ENCODE results near the gene CASS4. TPM values are rescaled to one million over a fixed set of nuclear protein-coding genes. Genes with fewer than 3 reads are reported as not detected.

Gene CASS4
- total RNA-seq, 1 experiment from 2014 or later: 0.64 TPM

DNA sequence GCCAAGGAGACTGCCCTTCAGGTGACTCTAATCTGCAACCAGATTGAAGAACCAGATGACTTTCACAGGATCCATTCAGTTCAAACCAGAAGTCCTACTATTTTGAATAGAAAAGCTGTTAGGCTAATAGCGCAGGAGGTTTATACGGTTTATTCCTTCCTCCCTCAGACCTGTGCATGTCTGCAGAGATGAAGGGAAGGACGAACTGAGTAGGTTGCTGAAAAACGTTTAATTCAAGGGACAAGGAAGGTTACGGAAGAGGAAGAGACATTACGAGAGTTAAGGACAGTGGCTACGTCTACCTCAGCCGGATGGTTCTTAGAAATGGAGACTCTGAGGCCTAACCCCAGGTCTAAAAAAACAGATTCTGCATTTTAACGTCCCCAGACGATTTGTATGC, 21.0 kb upstream of the CASS4 start:
- no peaks in the 10 kb centered on the region for H3K27me3 Mint-ChIP-seq (ENCODE audit: insufficient read depth, unreplicated experiment)
- Histone ChIP-seq H3K4me1 (peaks cover 13% of the 10 kb centered on the region), H3K4me3 (ENCODE audit: low read depth, low read length) (peak overlapping the region; percentile 74), H3K36me3 (ENCODE audit: control insufficient read depth, insufficient read depth, low read length) (peaks cover 8% of the 10 kb centered on the region), H3K9me3 (no peaks in the 10 kb centered on the region), H3K27me3 (replicated peaks; ENCODE audit: control insufficient read depth, insufficient read depth, low read length) (no peaks in the 10 kb centered on the region)
- CTCF ChIA-PET: interaction anchor here (1.1 kb wide), 1 partner anchor 10 kb away, joined by 3 read pairs; no protein-coding TSS in a partner anchor
- H3K36me3 Mint-ChIP-seq (ENCODE audit: insufficient read depth, unreplicated experiment): peaks cover 13% of the 10 kb centered on the region
- no peak overlapping the region for H3K4me3 Mint-ChIP-seq (ENCODE audit: unreplicated experiment)
- TSS peak; percentile 85 for BruUV-seq (replicated peaks)
- H3K4me1 Mint-ChIP-seq (ENCODE audit: low read depth, unreplicated experiment): peaks cover 22% of the 10 kb centered on the region
- POLR2A ChIA-PET: interaction anchor here (0.5 to 2.4 kb wide), 8 partner anchors 19 to 238 kb away, joined by 3 to 55 read pairs (median 4); partner anchors contain the start of genes CASS4, FAM210B and TFAP2C
- intact Hi-C loops (cut with micrococcal nuclease; ENCODE audit: unreplicated experiment): no loop called here
- no peak overlapping the region for H3K27ac Mint-ChIP-seq (ENCODE audit: unreplicated experiment)
- TF ChIP-seq, protein P1, sequence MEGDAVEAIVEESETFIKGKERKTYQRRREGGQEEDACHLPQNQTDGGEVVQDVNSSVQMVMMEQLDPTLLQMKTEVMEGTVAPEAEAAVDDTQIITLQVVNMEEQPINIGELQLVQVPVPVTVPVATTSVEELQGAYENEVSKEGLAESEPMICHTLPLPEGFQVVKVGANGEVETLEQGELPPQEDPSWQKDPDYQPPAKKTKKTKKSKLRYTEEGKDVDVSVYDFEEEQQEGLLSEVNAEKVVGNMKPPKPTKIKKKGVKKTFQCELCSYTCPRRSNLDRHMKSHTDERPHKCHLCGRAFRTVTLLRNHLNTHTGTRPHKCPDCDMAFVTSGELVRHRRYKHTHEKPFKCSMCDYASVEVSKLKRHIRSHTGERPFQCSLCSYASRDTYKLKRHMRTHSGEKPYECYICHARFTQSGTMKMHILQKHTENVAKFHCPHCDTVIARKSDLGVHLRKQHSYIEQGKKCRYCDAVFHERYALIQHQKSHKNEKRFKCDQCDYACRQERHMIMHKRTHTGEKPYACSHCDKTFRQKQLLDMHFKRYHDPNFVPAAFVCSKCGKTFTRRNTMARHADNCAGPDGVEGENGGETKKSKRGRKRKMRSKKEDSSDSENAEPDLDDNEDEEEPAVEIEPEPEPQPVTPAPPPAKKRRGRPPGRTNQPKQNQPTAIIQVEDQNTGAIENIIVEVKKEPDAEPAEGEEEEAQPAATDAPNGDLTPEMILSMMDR (IDR thresholded peaks at IDR 0.05; ENCODE audit: insufficient read depth in 1 of 2, low read depth in 1 of 2, low read length in 1 of 2, severe bottlenecking in 1 of 2, unreplicated experiment in 1 of 2): no peak
- no peaks in the 10 kb centered on the region for H3K9me3 Mint-ChIP-seq (ENCODE audit: unreplicated experiment)
- DNase-seq: no peak

DNA sequence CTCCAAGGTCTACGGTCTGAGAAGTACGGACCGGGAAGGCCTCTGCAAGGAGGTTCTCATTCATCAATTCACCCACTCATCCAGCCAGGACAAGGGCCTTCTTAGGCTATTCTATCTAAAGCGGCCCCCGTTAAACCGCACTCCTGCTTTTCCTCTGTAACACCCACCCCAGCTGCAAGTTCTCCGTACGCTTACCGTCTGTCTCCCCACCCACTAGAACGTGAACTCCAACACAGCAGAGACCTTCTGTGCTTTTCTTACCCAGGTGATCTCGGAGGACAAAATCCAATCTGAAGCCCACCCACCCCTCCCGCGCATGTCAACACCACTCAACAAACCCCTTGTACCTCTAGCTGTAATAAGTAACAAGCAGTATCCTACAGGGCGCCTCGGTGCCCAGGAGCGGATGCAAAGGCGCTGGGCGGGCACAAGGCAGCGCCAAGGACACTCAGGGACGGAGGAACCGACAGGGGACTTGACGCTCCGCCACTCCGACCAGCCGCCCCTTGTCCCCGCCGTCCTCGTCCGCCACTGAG, 20.4 kb upstream of the CASS4 start:
- ChIA-PET CTCF (interaction anchor here (0.6 to 2.0 kb wide), 10 partner anchors 9 to 176 kb away, joined by 3 to 15 read pairs (median 4); partner anchors contain the start of genes CASS4, FAM210B and RTF2), POLR2A (interaction anchor here (0.5 to 2.4 kb wide), 18 partner anchors 8 to 715 kb away, joined by 3 to 55 read pairs (median 4); partner anchors contain the start of genes CASS4, FAM210B, RTF2 and TFAP2C)
- TF ChIP-seq, protein P1 (IDR thresholded peaks at IDR 0.05; ENCODE audit: insufficient read depth in 1 of 2, low read depth in 1 of 2, low read length in 1 of 2, severe bottlenecking in 1 of 2, unreplicated experiment in 1 of 2): no peak
- H3K36me3 ChIP-seq (ENCODE audit: control insufficient read depth, insufficient read depth, low read length): peaks cover 8% of the 10 kb centered on the region
- peak in 1 of 2 experiments; percentile 43 for DNase-seq
- BruUV-seq (replicated peaks): no TSS peak
- Mint-ChIP-seq H3K9me3 (ENCODE audit: unreplicated experiment) (no peaks in the 10 kb centered on the region), H3K27me3 (ENCODE audit: insufficient read depth, unreplicated experiment) (no peaks in the 10 kb centered on the region), H3K4me1 (ENCODE audit: low read depth, unreplicated experiment) (peaks cover 17% of the 10 kb centered on the region), H3K4me3 (ENCODE audit: unreplicated experiment) (no peak overlapping the region), H3K27ac (ENCODE audit: unreplicated experiment) (no peak overlapping the region), H3K36me3 (ENCODE audit: insufficient read depth, unreplicated experiment) (peaks cover 16% of the 10 kb centered on the region)
- peaks cover 13% of the 10 kb centered on the region for H3K4me1 ChIP-seq
- no peaks in the 10 kb centered on the region for H3K9me3 ChIP-seq
- intact Hi-C loops (cut with micrococcal nuclease; ENCODE audit: unreplicated experiment): loop anchor here (1.0 to 2.0 kb wide), 7 partner anchors 9 to 238 kb away; partner anchors contain the start of genes FAM210B, MC3R, RTF2 and TFAP2C
- H3K4me3 ChIP-seq (ENCODE audit: low read depth, low read length): peak overlapping the region; percentile 74
- H3K27me3 ChIP-seq (replicated peaks; ENCODE audit: control insufficient read depth, insufficient read depth, low read length): no peaks in the 10 kb centered on the region

DNA sequence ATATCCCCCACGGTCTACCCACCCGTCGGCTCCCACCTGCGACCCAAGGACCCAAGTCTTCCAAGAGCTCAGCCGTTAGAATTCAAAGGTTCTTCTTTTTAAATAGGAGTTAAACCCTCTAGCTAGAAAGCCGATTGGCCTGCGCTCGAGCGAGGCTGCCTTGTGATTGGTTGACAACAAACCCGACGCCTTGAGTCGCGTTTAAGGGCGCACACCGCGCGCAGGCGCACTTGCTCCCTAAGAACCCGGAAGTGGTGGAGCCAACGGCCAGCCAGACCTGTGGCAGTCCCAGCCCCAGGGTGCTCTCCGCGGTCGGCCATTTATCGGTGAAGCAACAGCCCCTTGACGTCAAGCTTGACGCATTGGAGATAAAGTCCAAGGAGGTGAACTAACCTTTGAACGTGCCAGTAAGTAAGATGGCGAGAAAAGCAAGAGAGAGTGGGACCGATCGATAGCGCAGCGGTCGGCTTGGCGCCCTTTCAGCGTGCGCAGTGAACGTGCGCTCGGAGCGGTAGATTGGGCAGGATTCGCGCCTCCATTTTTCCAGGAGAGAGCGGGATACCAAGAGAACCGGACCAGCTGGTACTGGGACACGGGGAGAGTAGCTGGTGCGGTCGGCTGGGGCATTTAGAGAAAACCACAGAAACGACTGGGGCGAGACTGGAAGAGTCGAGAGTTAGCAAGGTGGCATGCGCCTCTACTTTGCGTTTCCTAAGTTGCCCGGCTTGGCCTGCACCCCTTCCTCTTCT, 19.8 kb upstream of the CASS4 start, which contains the start of the genes AURKA and CSTF1:
Gene AURKA (minus strand): TSS at position 84 of the 749 bp plus-strand sequence. CDS start 4,018 bp downstream, outside the sequence.
Gene CSTF1 (plus strand): TSS at position 514 of the 749 bp plus-strand sequence. CDS start 2,908 bp downstream, outside the sequence.
- Histone ChIP-seq H3K27me3 (replicated peaks; ENCODE audit: control insufficient read depth, insufficient read depth, low read length) (no peaks in the 10 kb centered on the region), H3K4me1 (peaks cover 13% of the 10 kb centered on the region), H3K36me3 (ENCODE audit: control insufficient read depth, insufficient read depth, low read length) (peaks cover 8% of the 10 kb centered on the region), H3K4me3 (ENCODE audit: low read depth, low read length) (peak within 1 kb of the TSS; percentile 80), H3K9me3 (no peaks in the 10 kb centered on the region)
- TSS peak; percentile 45 for BruUV-seq (replicated peaks)
- no peaks in the 10 kb centered on the region for H3K27me3 Mint-ChIP-seq (ENCODE audit: insufficient read depth, unreplicated experiment)
- ChIA-PET POLR2A (interaction anchor here (0.6 to 2.4 kb wide), 17 partner anchors 9 to 714 kb away, joined by 3 to 55 read pairs (median 4); partner anchors contain the start of genes CASS4, FAM210B, RTF2 and TFAP2C), CTCF (interaction anchor here (0.6 to 2.0 kb wide), 14 partner anchors 8 to 997 kb away, joined by 3 to 15 read pairs (median 4); partner anchors contain the start of genes CASS4, FAM210B and RTF2)
- H3K36me3 Mint-ChIP-seq (ENCODE audit: insufficient read depth, unreplicated experiment): peaks cover 23% of the 10 kb centered on the region
- H3K4me1 Mint-ChIP-seq (ENCODE audit: low read depth, unreplicated experiment): peaks cover 17% of the 10 kb centered on the region
- H3K27ac Mint-ChIP-seq (ENCODE audit: unreplicated experiment): no peak within 1 kb of the TSS
- intact Hi-C loops (cut with micrococcal nuclease; ENCODE audit: unreplicated experiment): loop anchor here (1.0 to 2.0 kb wide), 7 partner anchors 8 to 237 kb away; partner anchors contain the start of genes FAM210B, MC3R, RTF2 and TFAP2C
- DNase-seq: peak; percentile 100
- H3K9me3 Mint-ChIP-seq (ENCODE audit: unreplicated experiment): no peaks in the 10 kb centered on the region
- TF ChIP-seq, protein P1 (IDR thresholded peaks at IDR 0.05; ENCODE audit: insufficient read depth in 1 of 2, low read depth in 1 of 2, low read length in 1 of 2, severe bottlenecking in 1 of 2, unreplicated experiment in 1 of 2): no peak
- no peak within 1 kb of the TSS for H3K4me3 Mint-ChIP-seq (ENCODE audit: unreplicated experiment)
